GM18517 (cell line): ENCODE data around the gene GAP43.

Experiments used
- ATAC-seq: cut with Tn5 transposase; IDR thresholded peaks from one replicate; pipeline ENCODE4 v1.9.1; 2021; ENCODE audit warnings: mild to moderate bottlenecking, moderate library complexity; ENCODE audit not compliant: unreplicated experiment

Gene GAP43

GRCh38 chr3:115659253-115660220, 36.2 kb downstream of the GAP43 start:
- peak; percentile 29 for ATAC-seq

- ATAC-seq, result no peak
Measured at GRCh38 chr3:115660646-115661337, 37.5 kb downstream of the GAP43 start.

GRCh38 chr3:115662356-115662755, 39.0 kb downstream of the GAP43 start:
- no peak for ATAC-seq

GRCh38 chr3:115663414-115663813, 40.1 kb downstream of the GAP43 start:
- ATAC-seq, result no peak

DNA sequence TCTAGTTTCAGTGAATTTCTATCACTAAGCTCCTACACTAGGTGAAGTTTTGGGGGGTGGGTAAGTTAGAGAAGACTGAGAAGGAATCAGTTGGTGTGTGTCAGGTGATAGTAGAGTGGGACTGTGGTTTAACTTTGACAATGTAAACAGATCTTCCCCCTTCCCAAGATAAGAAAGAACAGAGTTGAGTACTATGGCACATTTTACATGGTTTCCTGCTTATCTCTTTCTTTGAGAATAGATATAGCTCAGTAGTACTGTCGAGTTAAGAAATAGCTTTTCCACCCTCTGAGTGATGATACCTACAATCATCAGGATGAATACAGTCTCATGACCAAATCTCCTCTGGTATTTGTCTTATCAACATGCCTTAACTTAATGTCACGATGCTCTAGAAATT, 42.8 kb downstream of the GAP43 start:
- ATAC-seq, result no peak

DNA sequence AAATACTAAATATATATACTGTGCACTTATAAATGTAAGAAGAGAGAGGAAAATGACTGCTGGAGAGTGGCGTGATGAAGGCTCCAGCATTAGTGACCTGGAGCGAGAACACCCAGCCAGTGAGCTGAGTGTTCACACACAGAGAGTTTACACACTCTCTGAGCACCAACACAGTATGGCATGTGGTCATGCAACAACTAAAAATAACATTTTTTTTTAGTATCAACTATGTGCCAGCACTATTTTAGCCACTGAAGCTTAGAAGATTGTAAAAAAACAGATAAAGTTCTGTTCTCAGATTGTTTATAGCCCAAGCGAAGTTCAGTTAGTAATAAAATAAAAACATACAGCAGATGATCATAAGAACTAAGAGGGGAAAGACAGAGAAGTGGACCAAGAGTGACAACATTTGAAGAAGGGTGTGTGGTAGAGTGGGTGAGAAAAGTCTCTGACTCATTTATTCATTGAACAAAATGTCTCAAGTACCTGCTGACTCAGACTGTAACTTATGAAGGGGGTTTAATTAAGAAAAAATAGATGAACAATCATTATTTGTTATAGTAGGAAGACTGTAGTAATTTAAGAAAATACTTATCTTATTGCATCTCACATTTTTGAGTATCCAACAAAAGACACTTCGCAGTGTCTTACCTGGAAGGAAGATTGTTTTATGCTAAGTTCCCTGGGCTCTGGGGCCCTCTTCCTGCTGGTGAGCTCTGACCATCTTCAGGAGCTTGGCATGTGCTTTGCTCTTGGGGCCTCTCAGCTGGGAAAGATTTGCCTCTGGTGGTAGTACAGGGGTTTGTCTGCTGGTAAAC, 43.8 kb downstream of the GAP43 start:
- no peak for ATAC-seq

DNA sequence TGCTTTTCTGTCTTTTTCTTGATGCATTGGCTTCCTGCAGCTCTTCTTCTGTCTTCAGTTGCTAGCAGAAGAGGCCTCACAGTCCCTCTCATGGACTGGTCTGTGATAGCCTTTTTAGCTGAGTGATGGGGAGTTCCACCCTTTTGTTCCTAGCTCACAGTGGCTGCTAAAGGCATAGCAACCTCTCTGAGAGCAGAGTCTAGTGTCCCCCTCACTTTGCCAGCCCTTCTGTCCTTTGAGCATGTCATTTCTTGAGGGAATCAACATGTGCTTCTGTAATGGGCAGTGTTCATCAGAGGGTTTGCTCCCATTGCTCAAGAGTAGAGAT, 44.4 kb downstream of the GAP43 start:
- ATAC-seq, result no peak

- ATAC-seq, result no peak
Measured at GRCh38 chr3:115670911-115671310, 47.6 kb downstream of the GAP43 start.

- no peak for ATAC-seq
Measured at GRCh38 chr3:115671761-115672455, 48.6 kb downstream of the GAP43 start.

DNA sequence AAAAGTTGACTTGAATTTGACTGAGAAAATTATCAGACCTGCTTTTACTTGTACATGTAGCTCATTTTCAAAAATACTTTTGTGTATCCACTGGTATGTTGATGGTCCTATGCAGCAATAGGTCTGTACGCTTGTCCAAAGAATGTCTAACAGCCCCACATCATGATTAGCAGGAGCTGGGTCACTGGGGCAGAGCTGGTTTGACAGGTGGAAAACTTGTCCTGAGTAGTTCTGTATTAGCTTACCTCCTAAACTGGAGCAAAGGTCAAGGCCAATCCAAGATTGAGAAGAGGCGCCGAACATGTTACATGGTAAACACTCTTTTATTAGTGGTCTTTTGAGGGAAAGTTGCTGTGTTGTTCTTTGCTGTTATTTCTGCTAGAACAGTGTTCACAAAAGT, 50.6 kb downstream of the GAP43 start:
- ATAC-seq, result no peak

- ATAC-seq, result no peak
Measured at GRCh38 chr3:115676336-115676735, 53.0 kb downstream of the GAP43 start.

- ATAC-seq, result no peak
Measured at GRCh38 chr3:115680803-115681345, 57.6 kb downstream of the GAP43 start.

GRCh38 chr3:115681736-115682135, 58.4 kb downstream of the GAP43 start:
- ATAC-seq, result no peak

DNA sequence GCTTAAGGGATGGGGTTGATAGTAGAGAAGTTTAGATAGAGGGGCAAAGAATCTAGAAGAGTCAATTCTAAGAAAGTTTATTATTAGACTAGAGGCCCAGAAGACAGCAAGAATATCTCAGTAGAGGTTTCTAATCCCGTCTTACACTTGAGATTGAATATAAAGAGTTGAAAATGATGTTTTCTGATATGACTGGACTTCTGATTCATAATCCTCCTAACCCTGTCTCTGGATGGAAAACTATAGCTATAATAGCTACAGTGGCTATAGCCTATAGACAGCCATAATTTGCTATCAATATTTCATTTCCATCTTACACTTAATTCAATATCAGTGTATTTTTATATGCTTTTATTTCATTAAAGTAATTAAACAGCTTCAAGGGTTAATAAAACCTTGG, 60.0 kb downstream of the GAP43 start:
- no peak for ATAC-seq

DNA sequence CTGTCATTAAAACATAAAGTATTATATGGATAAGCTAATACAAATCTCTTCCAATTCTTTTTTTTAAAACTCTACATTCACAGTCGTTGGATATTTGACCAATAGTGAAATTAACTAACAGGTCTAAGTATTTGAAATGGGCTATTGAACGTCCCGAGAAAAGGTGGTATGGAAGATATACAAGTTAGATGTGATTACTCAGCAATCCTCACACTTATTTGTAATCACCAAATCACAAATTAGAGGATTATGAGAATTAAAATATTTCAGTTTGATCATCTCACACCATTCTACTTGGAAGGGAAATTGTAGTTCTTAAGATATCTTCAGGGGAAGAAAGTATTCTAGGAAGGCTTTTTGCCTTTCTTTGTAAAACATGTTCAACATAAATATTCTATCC, 60.5 kb downstream of the GAP43 start:
- no peak for ATAC-seq

- ATAC-seq, result no peak
Measured at GRCh38 chr3:115685097-115685496, 61.8 kb downstream of the GAP43 start.

GRCh38 chr3:115687721-115688120, 64.4 kb downstream of the GAP43 start:
- ATAC-seq, result no peak

DNA sequence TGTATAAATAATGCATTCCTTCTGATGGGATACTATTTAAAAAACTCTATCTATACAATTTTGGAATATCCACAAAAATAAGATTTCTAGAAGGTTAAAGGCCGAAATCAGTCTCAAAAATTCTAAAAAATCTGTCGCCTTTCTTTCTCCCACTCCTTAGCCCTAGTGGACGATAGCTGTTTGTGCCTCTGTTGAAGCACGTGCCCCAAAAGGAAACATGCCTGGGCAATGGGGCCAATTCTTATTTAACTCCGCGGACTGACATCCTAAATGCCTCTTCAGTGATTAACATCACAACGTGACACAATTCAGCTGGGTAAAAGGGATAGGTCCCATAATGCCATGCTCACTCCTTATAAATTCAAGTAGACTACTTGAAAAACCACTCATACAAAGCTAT, 65.1 kb downstream of the GAP43 start:
- ATAC-seq, result no peak

DNA sequence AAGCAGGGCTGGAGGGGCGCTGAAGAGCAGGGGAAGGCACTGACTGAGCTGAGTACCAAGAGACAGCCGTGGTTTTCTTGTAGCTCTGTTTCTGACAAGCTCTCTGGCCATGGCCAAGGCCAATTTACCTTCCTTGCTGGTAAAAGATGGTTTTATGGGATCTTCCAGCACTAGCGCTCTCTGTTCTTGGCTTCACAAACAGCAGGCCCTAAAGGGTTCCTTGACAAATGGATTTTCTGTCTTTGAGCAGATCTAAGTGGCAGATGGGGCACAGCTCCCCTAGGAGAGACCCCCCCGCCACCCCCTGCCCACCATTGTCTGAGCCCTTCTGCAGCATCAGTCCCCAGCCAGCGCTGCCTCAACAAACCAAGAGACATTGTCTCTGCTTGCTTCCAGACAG, 66.6 kb downstream of the GAP43 start:
- no peak for ATAC-seq

- no peak for ATAC-seq
Measured at GRCh38 chr3:115691964-115692363, 68.7 kb downstream of the GAP43 start.
